ENCODE data around the gene KRTAP10-12.

Gene KRTAP10-12

DNA sequence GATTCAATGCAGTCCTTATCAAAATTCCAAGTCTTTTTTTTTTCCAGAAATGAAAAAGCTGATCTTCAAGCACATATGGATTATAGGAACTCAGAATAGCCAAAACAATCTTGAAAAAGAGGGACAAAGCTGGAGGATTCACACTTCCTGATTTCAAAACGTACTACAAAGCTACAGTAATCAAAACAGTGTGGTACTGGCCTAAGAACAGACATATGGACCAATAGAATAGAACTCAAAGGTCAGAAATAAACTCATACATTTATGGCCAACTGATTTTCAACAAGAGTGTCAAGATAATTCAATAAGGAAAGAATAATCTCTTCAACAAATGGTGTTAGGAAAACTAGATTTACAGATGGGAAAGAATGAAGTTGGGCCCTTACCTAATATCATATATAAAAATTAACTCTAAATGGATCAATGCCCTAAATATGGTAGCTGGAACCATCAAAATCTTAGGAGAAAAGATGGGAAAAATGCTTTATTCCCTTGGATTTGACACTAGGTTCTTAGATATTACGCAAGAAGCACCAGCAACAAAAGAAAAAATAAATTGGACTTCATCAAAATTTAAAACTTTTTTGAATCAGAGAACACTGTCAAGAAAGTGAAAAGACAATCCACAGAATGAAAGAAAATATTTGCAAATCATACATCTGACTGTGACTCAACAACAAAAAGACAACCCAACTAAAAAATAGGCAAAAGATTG, 4.0 kb upstream of the KRTAP10-12 start:
- TF ChIP-seq, protein P1, sequence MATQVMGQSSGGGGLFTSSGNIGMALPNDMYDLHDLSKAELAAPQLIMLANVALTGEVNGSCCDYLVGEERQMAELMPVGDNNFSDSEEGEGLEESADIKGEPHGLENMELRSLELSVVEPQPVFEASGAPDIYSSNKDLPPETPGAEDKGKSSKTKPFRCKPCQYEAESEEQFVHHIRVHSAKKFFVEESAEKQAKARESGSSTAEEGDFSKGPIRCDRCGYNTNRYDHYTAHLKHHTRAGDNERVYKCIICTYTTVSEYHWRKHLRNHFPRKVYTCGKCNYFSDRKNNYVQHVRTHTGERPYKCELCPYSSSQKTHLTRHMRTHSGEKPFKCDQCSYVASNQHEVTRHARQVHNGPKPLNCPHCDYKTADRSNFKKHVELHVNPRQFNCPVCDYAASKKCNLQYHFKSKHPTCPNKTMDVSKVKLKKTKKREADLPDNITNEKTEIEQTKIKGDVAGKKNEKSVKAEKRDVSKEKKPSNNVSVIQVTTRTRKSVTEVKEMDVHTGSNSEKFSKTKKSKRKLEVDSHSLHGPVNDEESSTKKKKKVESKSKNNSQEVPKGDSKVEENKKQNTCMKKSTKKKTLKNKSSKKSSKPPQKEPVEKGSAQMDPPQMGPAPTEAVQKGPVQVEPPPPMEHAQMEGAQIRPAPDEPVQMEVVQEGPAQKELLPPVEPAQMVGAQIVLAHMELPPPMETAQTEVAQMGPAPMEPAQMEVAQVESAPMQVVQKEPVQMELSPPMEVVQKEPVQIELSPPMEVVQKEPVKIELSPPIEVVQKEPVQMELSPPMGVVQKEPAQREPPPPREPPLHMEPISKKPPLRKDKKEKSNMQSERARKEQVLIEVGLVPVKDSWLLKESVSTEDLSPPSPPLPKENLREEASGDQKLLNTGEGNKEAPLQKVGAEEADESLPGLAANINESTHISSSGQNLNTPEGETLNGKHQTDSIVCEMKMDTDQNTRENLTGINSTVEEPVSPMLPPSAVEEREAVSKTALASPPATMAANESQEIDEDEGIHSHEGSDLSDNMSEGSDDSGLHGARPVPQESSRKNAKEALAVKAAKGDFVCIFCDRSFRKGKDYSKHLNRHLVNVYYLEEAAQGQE (IDR thresholded peaks at IDR 0.05; ENCODE audit: low read depth): no peak
- TF ChIP-seq TCF12 (IDR thresholded peaks at IDR 0.05; ENCODE audit: low read depth) (no peak), CEBPB (IDR thresholded peaks at IDR 0.05) (0 out of 2 replicates have a peak, but pooled peaks have one; percentile 19), NFIC (IDR thresholded peaks at IDR 0.05) (no peak)

DNA sequence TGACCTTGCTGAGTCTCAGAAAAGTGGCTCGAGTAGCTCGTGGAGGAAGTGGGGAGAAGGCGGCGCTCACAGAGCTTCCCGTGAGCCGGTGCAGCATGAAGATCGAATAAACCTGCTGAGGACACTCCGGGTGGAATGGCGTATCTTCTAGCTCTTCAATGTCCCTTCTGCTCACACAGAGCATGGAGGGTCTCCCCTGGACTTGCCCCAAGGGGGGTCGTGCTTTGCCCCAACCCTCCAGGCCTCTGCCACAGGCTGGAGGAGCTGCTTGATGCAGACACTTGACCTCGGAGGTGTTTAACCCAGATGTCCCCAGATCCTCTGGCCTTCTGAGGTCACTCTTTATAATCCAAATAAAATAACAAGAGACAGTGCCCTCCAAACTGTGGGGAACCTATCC, 2.2 kb upstream of the KRTAP10-12 start:
- TF ChIP-seq, protein P2, sequence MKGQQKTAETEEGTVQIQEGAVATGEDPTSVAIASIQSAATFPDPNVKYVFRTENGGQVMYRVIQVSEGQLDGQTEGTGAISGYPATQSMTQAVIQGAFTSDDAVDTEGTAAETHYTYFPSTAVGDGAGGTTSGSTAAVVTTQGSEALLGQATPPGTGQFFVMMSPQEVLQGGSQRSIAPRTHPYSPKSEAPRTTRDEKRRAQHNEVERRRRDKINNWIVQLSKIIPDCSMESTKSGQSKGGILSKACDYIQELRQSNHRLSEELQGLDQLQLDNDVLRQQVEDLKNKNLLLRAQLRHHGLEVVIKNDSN (IDR thresholded peaks at IDR 0.05): no peak
- no peak for TF ChIP-seq EP300 (IDR thresholded peaks at IDR 0.05; ENCODE audit: borderline replicate concordance)
- no peak for TF ChIP-seq ZBTB7A (IDR thresholded peaks at IDR 0.05; ENCODE audit: low read depth)
- no peak for TF ChIP-seq NFIC (IDR thresholded peaks at IDR 0.05)
- TF ChIP-seq EGR1 (IDR thresholded peaks at IDR 0.05): no peak

DNA sequence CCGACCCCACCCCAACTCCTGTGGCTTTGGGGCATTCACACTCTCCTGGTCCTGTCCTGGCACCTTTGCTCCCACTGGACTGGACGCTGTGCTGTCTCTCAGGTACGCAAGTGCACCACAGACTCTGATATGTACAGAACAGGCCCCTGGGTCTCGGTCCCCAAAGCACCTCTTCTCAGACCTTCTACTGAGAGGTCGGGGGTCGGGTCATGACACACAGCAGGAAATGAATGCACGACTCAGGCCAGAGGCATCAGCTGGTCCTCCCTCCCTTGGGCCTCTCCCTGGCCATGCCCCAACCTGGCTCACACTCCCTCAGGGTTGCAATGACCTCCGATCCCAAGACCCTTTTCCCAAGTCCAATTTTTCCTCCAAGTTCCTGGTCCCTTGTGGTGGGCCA, 1.8 kb upstream of the KRTAP10-12 start:
- TF ChIP-seq EP300 (IDR thresholded peaks at IDR 0.05; ENCODE audit: borderline replicate concordance) (no peak), YY1 (IDR thresholded peaks at IDR 0.05; ENCODE audit: low read depth) (no peak), TCF12 (IDR thresholded peaks at IDR 0.05; ENCODE audit: low read depth) (no peak), RAD21 (IDR thresholded peaks at IDR 0.05; ENCODE audit: low read depth) (no peak), TEAD4 (IDR thresholded peaks at IDR 0.05) (no peak), FOXM1 (IDR thresholded peaks at IDR 0.05; ENCODE audit: borderline replicate concordance, low read depth) (no peak), TAF1 (IDR thresholded peaks at IDR 0.05; ENCODE audit: low read depth) (no peak)

DNA sequence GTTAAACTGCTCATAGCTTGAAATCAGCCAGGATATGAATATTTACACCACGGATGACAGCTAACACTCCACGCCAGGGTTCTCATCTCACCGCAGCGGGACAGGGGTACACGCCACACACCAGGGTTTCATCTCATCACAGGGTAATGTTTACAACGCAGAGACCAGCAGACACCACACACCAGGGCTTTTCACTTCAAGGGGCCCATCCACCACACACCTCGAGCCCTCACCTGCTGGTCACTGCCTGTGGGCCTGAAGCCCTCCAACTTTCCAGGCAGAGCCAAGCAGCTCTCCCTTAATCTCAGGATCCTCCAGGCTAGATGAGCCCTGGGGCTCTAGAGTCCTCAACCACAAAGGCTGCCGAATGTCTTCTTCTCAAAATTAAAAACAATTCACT, 1.3 kb upstream of the KRTAP10-12 start:
- no peak for TF ChIP-seq YY1 (IDR thresholded peaks at IDR 0.05; ENCODE audit: low read depth)

DNA sequence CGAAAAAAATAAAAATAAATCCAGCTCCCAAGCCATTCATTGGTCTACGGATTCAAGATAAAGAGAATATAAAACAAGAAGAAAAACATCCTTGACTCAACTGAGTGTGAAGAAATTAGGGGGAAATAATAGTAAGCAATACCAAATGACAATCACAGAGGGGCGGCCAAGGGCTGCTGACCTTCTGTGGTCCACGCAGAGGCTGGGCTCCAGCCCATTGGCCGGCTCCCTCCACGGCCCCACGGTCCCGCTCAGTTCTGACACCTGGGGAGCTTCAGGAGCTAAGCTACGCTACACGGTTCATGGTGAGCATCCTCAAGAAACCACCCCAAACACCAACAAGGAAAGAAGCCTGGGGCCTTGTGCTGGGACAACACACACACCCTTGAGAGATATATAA, 400 bp upstream of the KRTAP10-12 start:
- TF ChIP-seq TAF1 (IDR thresholded peaks at IDR 0.05; ENCODE audit: low read depth): no peak
- TF ChIP-seq, protein P2 (IDR thresholded peaks at IDR 0.05): no peak
- TF ChIP-seq EP300 (IDR thresholded peaks at IDR 0.05; ENCODE audit: borderline replicate concordance): no peak
- TF ChIP-seq TCF12 (IDR thresholded peaks at IDR 0.05; ENCODE audit: low read depth): no peak
- TF ChIP-seq FOXM1 (IDR thresholded peaks at IDR 0.05; ENCODE audit: borderline replicate concordance, low read depth): no peak
- TF ChIP-seq, protein P3, sequence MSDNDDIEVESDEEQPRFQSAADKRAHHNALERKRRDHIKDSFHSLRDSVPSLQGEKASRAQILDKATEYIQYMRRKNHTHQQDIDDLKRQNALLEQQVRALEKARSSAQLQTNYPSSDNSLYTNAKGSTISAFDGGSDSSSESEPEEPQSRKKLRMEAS (IDR thresholded peaks at IDR 0.05): no peak
- no peak for TF ChIP-seq TEAD4 (IDR thresholded peaks at IDR 0.05)
- no peak for TF ChIP-seq YY1 (IDR thresholded peaks at IDR 0.05; ENCODE audit: low read depth)
- TF ChIP-seq ZBTB7A (IDR thresholded peaks at IDR 0.05; ENCODE audit: low read depth): no peak
- TF ChIP-seq, protein P1 (IDR thresholded peaks at IDR 0.05; ENCODE audit: low read depth): no peak
- no peak for TF ChIP-seq RAD21 (IDR thresholded peaks at IDR 0.05; ENCODE audit: low read depth)
- TF ChIP-seq NFIC (IDR thresholded peaks at IDR 0.05): no peak
- TF ChIP-seq EGR1 (IDR thresholded peaks at IDR 0.05): no peak
- TF ChIP-seq CREB1 (IDR thresholded peaks at IDR 0.05; ENCODE audit: low read depth): no peak
- TF ChIP-seq CEBPB (IDR thresholded peaks at IDR 0.05): no peak

DNA sequence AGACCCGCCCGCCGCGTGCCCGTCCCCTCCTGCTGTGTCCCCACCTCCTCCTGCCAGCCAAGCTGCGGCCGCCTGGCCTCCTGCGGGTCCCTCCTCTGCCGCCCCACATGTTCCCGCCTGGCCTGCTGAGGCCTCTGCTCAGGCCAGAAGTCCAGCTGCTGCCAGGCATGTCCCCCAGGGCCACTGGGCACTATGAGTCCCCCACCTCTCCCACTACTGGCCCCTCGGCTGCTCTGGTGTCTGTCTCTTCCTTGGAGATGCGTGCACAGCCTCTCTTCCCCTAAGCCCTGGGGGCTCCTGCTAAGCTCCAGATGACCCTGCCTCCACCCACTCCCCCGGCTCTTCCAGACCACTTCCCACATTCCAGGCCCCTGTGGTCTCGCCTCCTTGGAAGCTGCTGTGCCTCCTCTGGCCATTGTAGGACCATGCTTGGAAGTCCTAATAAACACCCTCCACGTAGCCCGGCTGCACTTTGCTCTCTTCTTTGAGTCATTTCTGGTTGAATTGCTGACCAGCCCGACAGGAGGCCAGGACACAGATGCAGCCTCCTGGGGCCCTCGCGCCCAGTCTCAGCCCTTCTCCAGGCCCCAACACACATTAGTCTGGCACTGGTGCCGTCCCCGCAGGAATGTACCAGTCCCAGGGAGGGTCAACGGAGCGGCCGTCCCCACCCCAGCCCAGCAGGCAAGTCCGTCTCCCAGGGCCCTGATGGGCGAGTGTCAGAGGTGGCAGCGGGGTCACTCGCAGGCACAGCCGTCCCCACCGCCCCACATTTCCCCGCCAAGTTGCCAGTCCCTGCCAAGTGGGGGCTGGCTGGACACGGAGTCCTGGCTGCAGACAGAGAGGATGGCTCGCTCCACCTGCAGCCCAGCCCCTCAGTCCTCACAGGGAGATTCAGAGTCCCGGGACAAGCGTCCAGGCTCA, 1.1 kb downstream of the KRTAP10-12 start:
- TF ChIP-seq CREB1 (IDR thresholded peaks at IDR 0.05; ENCODE audit: low read depth) (no peak), FOXM1 (IDR thresholded peaks at IDR 0.05; ENCODE audit: borderline replicate concordance, low read depth) (no peak), TCF12 (IDR thresholded peaks at IDR 0.05; ENCODE audit: low read depth) (no peak), NFIC (IDR thresholded peaks at IDR 0.05) (no peak), CEBPB (IDR thresholded peaks at IDR 0.05) (no peak), TAF1 (IDR thresholded peaks at IDR 0.05; ENCODE audit: low read depth) (no peak), EP300 (IDR thresholded peaks at IDR 0.05; ENCODE audit: borderline replicate concordance) (no peak), YY1 (IDR thresholded peaks at IDR 0.05; ENCODE audit: low read depth) (no peak)
- TF ChIP-seq, protein P2 (IDR thresholded peaks at IDR 0.05): no peak

All from Ishikawa (cell line).